Femur (tissue), 1 donor: ENCODE measurements around the gene BCL6B.

Experiments used
- DNase-seq: peaks from one replicate; pipeline ENCODE4 v3.0.0-alpha.2; 2017

BCL6B gene

GRCh38 chr17:7010523-7010922 lies 12.3 kb upstream of the BCL6B start:
- DNase-seq, result no peak

- DNase-seq, result no peak
These were observed 11.4 kb upstream of the BCL6B start for GRCh38 chr17:7011415-7011814.

GRCh38 chr17:7011942-7012254 lies 11.0 kb upstream of the BCL6B start:
- DNase-seq, result peak; percentile 12

GRCh38 chr17:7014261-7014994 lies 8.4 kb upstream of the BCL6B start:
- DNase-seq, result peak; percentile 98

- peak; percentile 75 for DNase-seq
These were observed 7.6 kb upstream of the BCL6B start for GRCh38 chr17:7014995-7015958.

GRCh38 chr17:7016418-7016817 lies 6.4 kb upstream of the BCL6B start:
- DNase-seq, result no peak

GRCh38 chr17:7016886-7017826 lies 5.7 kb upstream of the BCL6B start:
- no peak for DNase-seq

- DNase-seq, result no peak
These were observed 5.0 kb upstream of the BCL6B start for GRCh38 chr17:7017827-7018200.

GRCh38 chr17:7018331-7018964 lies 4.4 kb upstream of the BCL6B start:
- DNase-seq, result no peak

GRCh38 chr17:7019367-7019766 lies 3.5 kb upstream of the BCL6B start:
- no peak for DNase-seq

GRCh38 chr17:7019839-7020519 lies 2.9 kb upstream of the BCL6B start:
- DNase-seq, result peak; percentile 76

GRCh38 chr17:7020894-7021664 lies 1.8 kb upstream of the BCL6B start:
- DNase-seq, result no peak

- peak; percentile 84 for DNase-seq
These were observed 664 bp upstream of the BCL6B start for GRCh38 chr17:7021993-7022778.

- DNase-seq, result peak; percentile 94
These were observed 939 bp downstream of the BCL6B start for GRCh38 chr17:7023576-7024401.

- DNase-seq, result no peak
These were observed 1.5 kb downstream of the BCL6B start for GRCh38 chr17:7024402-7024785.

GRCh38 chr17:7025245-7025644 lies 2.4 kb downstream of the BCL6B start:
- DNase-seq, result no peak

GRCh38 chr17:7026471-7027115 lies 3.7 kb downstream of the BCL6B start:
- DNase-seq, result no peak

- no peak for DNase-seq
These were observed 4.5 kb downstream of the BCL6B start for GRCh38 chr17:7027335-7027734.

GRCh38 chr17:7029096-7029495 lies 6.2 kb downstream of the BCL6B start:
- DNase-seq, result no peak
